IMR-90 (cell line): ENCODE data around the gene FIBIN. TPM values are rescaled to one million over a fixed set of nuclear protein-coding genes. Genes with fewer than 3 reads are reported as not detected.

Experiments
- ATAC-seq: fragments of 200-7000 bp; cut with Tn5 transposase; 2 replicates; pipeline ENCODE4 v1.9.1; 2020; ENCODE audit warnings: low read depth, mild to moderate bottlenecking, moderate library complexity
- BruUV-seq: library from RNA; stranded (reverse); fragments of 400-500 nt; replicated peaks from 2 replicates; lab custom pipeline; 2021; lab: Mats Ljungman, UMichigan
- CTCF ChIA-PET: fragments of 300-600 bp; formaldehyde crosslinking; extraction: SDS; loops from one replicate; lab custom pipeline; 2021; ENCODE audit warnings: antibody characterized with exemption; lab: Yijun Ruan, JAX
- POLR2A ChIA-PET: fragments of 300-600 bp; sonication (Branson Sonifier 250); formaldehyde crosslinking; loops from one replicate; lab custom pipeline; 2022; ENCODE audit warnings: antibody characterized with exemption; ENCODE audit not compliant: unreplicated experiment; lab: Charles Lee
- DNase-seq: peaks from one replicate; pipeline ENCODE4 v3.0.0; 2013
- H2AFZ ChIP-seq: replicated peaks from 2 replicates; pipeline ENCODE3; 2013; ENCODE audit warnings: low read length, mild to moderate bottlenecking; ENCODE audit not compliant: poor library complexity
- H2AK5ac ChIP-seq: 2 replicates; pipeline ENCODE4 v1.6.1; 2013; ENCODE audit warnings: low read depth, low read length, inconsistent platforms
- H2AK9ac ChIP-seq: replicated peaks from 2 replicates; pipeline ENCODE3; 2013; ENCODE audit warnings: mild to moderate bottlenecking, low read depth, low read length, moderate library complexity; ENCODE audit not compliant: poor library complexity
- H2BK120ac ChIP-seq: 2 replicates; pipeline ENCODE4 v1.6.1; 2013; ENCODE audit warnings: low read depth, low read length, inconsistent platforms
- H2BK15ac ChIP-seq: 3 replicates; pipeline ENCODE4 v1.6.1; 2013; ENCODE audit warnings: low read depth, low read length, inconsistent platforms
- H2BK20ac ChIP-seq: 2 replicates; pipeline ENCODE4 v1.6.1; 2013; ENCODE audit warnings: low read depth, mild to moderate bottlenecking, inconsistent platforms, low read length, moderate library complexity
- H2BK5ac ChIP-seq: 2 replicates; pipeline ENCODE4 v1.6.1; 2013; ENCODE audit warnings: mild to moderate bottlenecking, low read depth, low read length, inconsistent platforms; ENCODE audit not compliant: poor library complexity, severe bottlenecking
- H3K14ac ChIP-seq: replicated peaks from 2 replicates; pipeline ENCODE4 v1.6.1; 2013; ENCODE audit warnings: low read depth, low read length, inconsistent platforms
- H3K18ac ChIP-seq: 2 replicates; pipeline ENCODE4 v1.6.1; 2013; ENCODE audit warnings: low read depth, low read length, control low read depth
- H3K23ac ChIP-seq: 2 replicates; pipeline ENCODE4 v1.6.1; 2013; ENCODE audit warnings: low read depth, low read length, inconsistent platforms
- H3K27ac ChIP-seq: 2 replicates; pipeline ENCODE4 v1.5.1; 2013; ENCODE audit warnings: mild to moderate bottlenecking, control low read depth, low read length; ENCODE audit not compliant: insufficient read depth
- H3K27me3 ChIP-seq: 2 replicates; pipeline ENCODE4 v1.6.1; 2013; ENCODE audit warnings: low read length; ENCODE audit not compliant: control insufficient read depth, insufficient read depth
- H3K36me3 ChIP-seq: 2 replicates; pipeline ENCODE4 v1.6.1; 2013; ENCODE audit warnings: low read length, mixed read lengths; ENCODE audit not compliant: control insufficient read depth, insufficient read depth
- H3K4ac ChIP-seq: 2 replicates; pipeline ENCODE4 v1.6.1; 2013; ENCODE audit warnings: low read depth, low read length, inconsistent platforms
- H3K4me1 ChIP-seq: 2 replicates; pipeline ENCODE4 v1.6.1; 2013; ENCODE audit warnings: low read length, mixed read lengths; ENCODE audit not compliant: control insufficient read depth, insufficient read depth
- H3K4me2 ChIP-seq: 2 replicates; pipeline ENCODE4 v1.6.1; 2013; ENCODE audit warnings: low read depth, mild to moderate bottlenecking, control low read depth, low read length, moderate library complexity
- H3K4me3 ChIP-seq: 2 replicates; pipeline ENCODE4 v1.5.1; 2013; ENCODE audit warnings: low read depth, mild to moderate bottlenecking, control low read depth, low read length, moderate library complexity; ENCODE audit not compliant: insufficient read depth
- H3K56ac ChIP-seq: 2 replicates; pipeline ENCODE4 v1.6.1; 2013; ENCODE audit warnings: low read length, inconsistent platforms; ENCODE audit not compliant: insufficient read depth; ENCODE audit errors: extremely low read depth
- H3K79me1 ChIP-seq, 2 experiments: 2 replicates each; pipeline ENCODE4 v1.6.1; 2013; ENCODE audit warnings: low read length in 2 of 2, inconsistent platforms in 1 of 2, low read depth in 1 of 2
- H3K9ac ChIP-seq: 2 replicates; pipeline ENCODE4 v1.6.1; 2013; ENCODE audit warnings: low read depth, low read length, control low read depth
- H3K9me1 ChIP-seq: 2 replicates; pipeline ENCODE4 v1.6.1; 2013; ENCODE audit warnings: low read length, inconsistent platforms; ENCODE audit not compliant: insufficient read depth
- H3K9me3 ChIP-seq: 2 replicates; pipeline ENCODE4 v1.6.1; 2013; ENCODE audit warnings: low read length; ENCODE audit not compliant: control insufficient read depth, insufficient read depth
- H4K20me1 ChIP-seq: 2 replicates; pipeline ENCODE4 v1.6.1; 2013; ENCODE audit warnings: low read length, inconsistent platforms; ENCODE audit not compliant: insufficient read depth
- H4K5ac ChIP-seq: 2 replicates; pipeline ENCODE4 v1.6.1; 2013; ENCODE audit warnings: mild to moderate bottlenecking, low read depth, low read length, control low read depth
- H4K8ac ChIP-seq, 2 experiments: 2 replicates each; pipeline ENCODE4 v1.6.1; 2013; ENCODE audit warnings: low read depth in 2 of 2, low read length in 2 of 2, control low read depth in 1 of 2, inconsistent platforms in 1 of 2
- H4K91ac ChIP-seq: 2 replicates; pipeline ENCODE4 v1.6.1; 2013; ENCODE audit warnings: low read depth, low read length, inconsistent platforms; ENCODE audit not compliant: insufficient read depth
- BHLHE40 ChIP-seq: fragments of 150-350 bp; IDR thresholded peaks from 2 replicates; pipeline ENCODE4 v1.6.1; 2016; ENCODE audit warnings: mild to moderate bottlenecking, low read depth, low read length
- CHD1 ChIP-seq: IDR thresholded peaks from 2 replicates; pipeline ENCODE4 v1.6.1; 2012; ENCODE audit warnings: low read depth, low read length, improper control_type of control experiment
- CTCF ChIP-seq: conservative IDR thresholded peaks from 2 replicates; pipeline ENCODE4 v1.5.1; 2012; ENCODE audit warnings: mild to moderate bottlenecking, low read depth, low read length, improper control_type of control experiment
- MAFK ChIP-seq: IDR thresholded peaks from 2 replicates; pipeline ENCODE4 v1.6.1; 2012; ENCODE audit warnings: low read depth, low read length, improper control_type of control experiment
- MXI1 ChIP-seq: IDR thresholded peaks from 2 replicates; pipeline ENCODE4 v1.6.1; 2012; ENCODE audit warnings: low read depth, mild to moderate bottlenecking, low read length, moderate library complexity, borderline replicate concordance
- NFE2L2 ChIP-seq: fragments of 150-350 bp; IDR thresholded peaks from 2 replicates; pipeline ENCODE4 v1.6.1; 2016; ENCODE audit warnings: low read depth, mild to moderate bottlenecking, low read length
- RFX5 ChIP-seq: IDR thresholded peaks from 2 replicates; pipeline ENCODE4 v1.8.0; 2012; ENCODE audit warnings: low read depth, mild to moderate bottlenecking, low read length, moderate library complexity
- WGBS, 2 experiments: methylation state at CpG; one replicate each; pipeline versions ENCODE4 v1.1.5 to v1.1.7; 2013; ENCODE audit warnings: missing lambda C conversion rate in 2 of 2; ENCODE audit not compliant: insufficient read length in 1 of 2; ENCODE audit errors: extremely low coverage in 2 of 2; 5-methylcytosine and 5-hydroxymethylcytosine counted together
- dilution Hi-C: fragments of 300-500 bp; cut with HindIII; formaldehyde crosslinking; loops from one replicate; pipeline ENCODE4 v1.14.3; 2018; ENCODE audit warnings: low sequenced_read_pairs; ENCODE audit not compliant: unreplicated experiment
- in situ Hi-C: fragments of 300-500 bp; cut with MboI; formaldehyde crosslinking; loops from 3 replicates; pipeline ENCODE4 v1.14.3; 2019; ENCODE audit warnings: low sequenced_read_pairs, inconsistent platforms, mixed read lengths
- intact Hi-C: fragments of 100-400 bp; cut with micrococcal nuclease; formaldehyde crosslinking; loops from 2 replicates; pipeline ENCODE4 v1.10.0; 2022
- polyA plus RNA-seq, 3 experiments: library from polyadenylated mRNA; depleted of rRNA; stranded (reverse); fragments of >200 nt; gene quantifications; 2 replicates each; pipeline ENCODE4 v1.2.3, GENCODE V29; 2012; ENCODE audit warnings: low replicate concordance in 1 of 3
- total RNA-seq: library from RNA; depleted of rRNA; stranded (reverse); fragments of >200 nt; gene quantifications from 2 replicates; pipeline ENCODE4 v1.2.3, GENCODE V29; 2012
- TF ChIP-seq, protein P1 (sequence below): fragments of 150-350 bp; IDR thresholded peaks from 2 replicates; pipeline ENCODE4 v1.6.1; 2016; ENCODE audit warnings: low read depth, mild to moderate bottlenecking, low read length, moderate library complexity, borderline replicate concordance

The FIBIN gene
- total and polyA plus RNA-seq, 2 of the 4 experiments (the other 2 are of a cell fraction): 5.7 to 6.1 TPM

DNA sequence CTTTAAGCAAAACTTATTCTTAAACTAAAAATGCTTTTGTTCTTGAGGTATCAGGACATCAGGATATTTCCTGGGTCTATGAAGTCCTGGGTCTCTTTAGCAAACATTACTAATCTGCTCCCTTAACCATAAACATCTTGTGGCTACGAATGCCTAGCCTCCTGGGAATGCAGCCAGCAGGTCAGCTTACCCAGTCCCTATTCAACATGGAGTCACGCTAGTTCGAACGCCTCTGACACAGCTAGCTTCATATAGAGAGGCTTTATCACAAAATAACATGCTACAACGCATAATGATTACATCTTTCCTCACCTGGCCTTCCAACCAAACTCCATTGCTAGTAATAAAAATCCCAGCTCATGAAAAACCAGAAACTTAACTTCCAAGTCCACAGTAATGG is 17.5 kb upstream of the FIBIN start:
- Histone ChIP-seq H3K36me3 (no peaks in the 10 kb centered on the region), H2BK15ac (peak overlapping the region; percentile 73), H2AK9ac (no peak overlapping the region), H3K4me1 (peaks cover 2% of the 10 kb centered on the region), H4K5ac (peak overlapping the region; percentile 54; the same call in 1 of the 2 replicates), H2BK120ac (peak overlapping the region; percentile 94), H2AFZ (no peak overlapping the region), H3K56ac (peak overlapping the region; percentile 48), H3K79me1 (no peaks in the 10 kb centered on the region), H4K8ac (peak overlapping the region; percentile 13 to 57), H4K91ac (peak overlapping the region; percentile 76; the same call in 1 of the 2 replicates), H3K23ac (0 out of 2 replicates have a peak overlapping the region, but pooled peaks have one; percentile 4), H3K9me3 (no peaks in the 10 kb centered on the region), H2BK5ac (peak overlapping the region; percentile 37), H2AK5ac (no peak overlapping the region), H2BK20ac (peak overlapping the region; percentile 96), H4K20me1 (no peaks in the 10 kb centered on the region), H3K27me3 (no peaks in the 10 kb centered on the region), H3K4me3 (no peak overlapping the region), H3K27ac (no peak overlapping the region), H3K9ac (no peak overlapping the region), H3K9me1 (0 out of 2 replicates have a peak, but pooled peaks cover 3% of the 10 kb centered on the region), H3K4me2 (no peak overlapping the region), H3K14ac (peak overlapping the region; percentile 47; the same call in 1 of the 2 replicates), H3K18ac (peak overlapping the region; percentile 84; the same call in 1 of the 2 replicates), H3K4ac (peak overlapping the region; percentile 75; the same call in 1 of the 2 replicates)
- intact Hi-C loops: loop anchor here (10.0 kb wide), 1 partner anchor 418 kb away; no protein-coding TSS in a partner anchor
- peak; percentile 76 for ATAC-seq
- BruUV-seq: no TSS peak
- 36% methylated on average over 4 of the region's 5 CpGs; no CpG with 5 or more reads in 1 of the 2 experiments for WGBS, 2 experiments
- TF ChIP-seq MXI1 (no peak), MAFK (no peak), NFE2L2 (no peak), RFX5 (no peak), BHLHE40 (peak; percentile 33; the same call in 1 of the 2 replicates), CHD1 (no peak), CTCF (no peak)
- TF ChIP-seq, protein P1, sequence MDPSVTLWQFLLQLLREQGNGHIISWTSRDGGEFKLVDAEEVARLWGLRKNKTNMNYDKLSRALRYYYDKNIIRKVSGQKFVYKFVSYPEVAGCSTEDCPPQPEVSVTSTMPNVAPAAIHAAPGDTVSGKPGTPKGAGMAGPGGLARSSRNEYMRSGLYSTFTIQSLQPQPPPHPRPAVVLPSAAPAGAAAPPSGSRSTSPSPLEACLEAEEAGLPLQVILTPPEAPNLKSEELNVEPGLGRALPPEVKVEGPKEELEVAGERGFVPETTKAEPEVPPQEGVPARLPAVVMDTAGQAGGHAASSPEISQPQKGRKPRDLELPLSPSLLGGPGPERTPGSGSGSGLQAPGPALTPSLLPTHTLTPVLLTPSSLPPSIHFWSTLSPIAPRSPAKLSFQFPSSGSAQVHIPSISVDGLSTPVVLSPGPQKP: no peak
- in situ Hi-C loops: no loop called here
- peak; percentile 94 for DNase-seq
- dilution Hi-C loops: no loop called here
- CTCF ChIA-PET: no interaction called here
- POLR2A ChIA-PET: no interaction called here
